ENCODE results near the gene WFIKKN1.

Gene WFIKKN1

DNA sequence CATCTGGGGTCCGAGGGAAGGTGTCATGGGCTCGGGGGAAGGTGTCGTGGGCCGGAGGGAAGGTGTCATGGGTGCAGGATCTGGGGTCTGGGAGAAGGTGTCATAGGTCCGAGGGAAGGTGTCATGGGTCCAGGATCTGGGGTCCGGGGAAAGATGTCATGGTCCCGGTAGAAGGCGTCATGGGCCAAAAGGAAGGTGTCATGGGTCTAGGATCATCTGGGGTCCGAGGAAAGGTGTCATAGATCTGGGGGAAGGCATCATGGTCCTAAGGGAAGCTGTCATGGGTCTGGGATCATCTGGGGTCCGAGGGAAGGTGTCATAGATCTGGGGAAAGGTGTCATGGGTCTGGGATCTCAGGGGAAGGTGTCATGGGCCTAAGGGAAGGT lies 40.0 kb upstream of the WFIKKN1 start:
- Histone ChIP-seq H3K4me3 (ENCODE audit: low read depth, low read length, poor library complexity, severe bottlenecking) (peak overlapping the region; percentile 88), H2AFZ (ENCODE audit: low read length) (no peak overlapping the region), H3K27me3 (ENCODE audit: insufficient read depth, low read length) (no peaks in the 10 kb centered on the region), H3K4me2 (ENCODE audit: low read length) (peak overlapping the region; percentile 97), H3K9me2 (ENCODE audit: low read depth, low read length) (no peaks in the 10 kb centered on the region), H3K9me3 (ENCODE audit: low read length) (no peaks in the 10 kb centered on the region), H4K20me1 (ENCODE audit: insufficient read depth, low read length) (no peaks in the 10 kb centered on the region), H3F3A (ENCODE audit: insufficient read depth, low read length) (no peaks in the 10 kb centered on the region), H3K4me1 (ENCODE audit: insufficient read depth, low read length, severe bottlenecking) (peaks cover 37% of the 10 kb centered on the region), H3K36me3 (ENCODE audit: insufficient read depth, low read length) (no peaks in the 10 kb centered on the region), H3K79me2 (ENCODE audit: insufficient read depth, low read length) (no peaks in the 10 kb centered on the region), H3K9ac (ENCODE audit: low read length) (peak overlapping the region; percentile 87), H3K27ac (ENCODE audit: low read depth, low read length, poor library complexity, severe bottlenecking) (no peak overlapping the region)
- TF ChIP-seq EZH2 (IDR thresholded peaks at IDR 0.05; ENCODE audit: borderline replicate concordance, low read length), result no peak
- TF ChIP-seq, protein P1, sequence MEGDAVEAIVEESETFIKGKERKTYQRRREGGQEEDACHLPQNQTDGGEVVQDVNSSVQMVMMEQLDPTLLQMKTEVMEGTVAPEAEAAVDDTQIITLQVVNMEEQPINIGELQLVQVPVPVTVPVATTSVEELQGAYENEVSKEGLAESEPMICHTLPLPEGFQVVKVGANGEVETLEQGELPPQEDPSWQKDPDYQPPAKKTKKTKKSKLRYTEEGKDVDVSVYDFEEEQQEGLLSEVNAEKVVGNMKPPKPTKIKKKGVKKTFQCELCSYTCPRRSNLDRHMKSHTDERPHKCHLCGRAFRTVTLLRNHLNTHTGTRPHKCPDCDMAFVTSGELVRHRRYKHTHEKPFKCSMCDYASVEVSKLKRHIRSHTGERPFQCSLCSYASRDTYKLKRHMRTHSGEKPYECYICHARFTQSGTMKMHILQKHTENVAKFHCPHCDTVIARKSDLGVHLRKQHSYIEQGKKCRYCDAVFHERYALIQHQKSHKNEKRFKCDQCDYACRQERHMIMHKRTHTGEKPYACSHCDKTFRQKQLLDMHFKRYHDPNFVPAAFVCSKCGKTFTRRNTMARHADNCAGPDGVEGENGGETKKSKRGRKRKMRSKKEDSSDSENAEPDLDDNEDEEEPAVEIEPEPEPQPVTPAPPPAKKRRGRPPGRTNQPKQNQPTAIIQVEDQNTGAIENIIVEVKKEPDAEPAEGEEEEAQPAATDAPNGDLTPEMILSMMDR (IDR thresholded peaks at IDR 0.05; ENCODE audit: low read length), result no peak

DNA sequence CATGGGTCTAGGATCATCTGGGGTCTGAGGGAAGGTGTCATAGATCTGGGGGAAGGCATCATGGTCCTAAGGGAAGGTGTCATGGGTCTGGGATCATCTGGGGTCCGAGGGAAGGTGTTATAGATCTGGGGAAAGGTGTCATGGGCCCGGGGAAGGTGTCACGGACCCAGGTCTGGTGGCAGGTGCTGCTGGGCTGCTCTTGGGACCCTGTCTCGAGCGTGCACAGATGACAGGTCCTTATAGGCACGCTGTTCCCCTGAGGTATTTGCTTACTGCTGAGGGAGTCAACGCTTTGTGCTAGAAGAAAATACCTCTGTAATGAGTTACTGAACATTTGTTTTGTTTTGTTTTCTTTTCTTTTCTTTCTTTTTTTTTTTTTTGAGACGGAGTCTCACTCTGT lies 39.6 kb upstream of the WFIKKN1 start:
- no peaks in the 10 kb centered on the region for H3F3A ChIP-seq (ENCODE audit: insufficient read depth, low read length)
- no peak overlapping the region for H2AFZ ChIP-seq (ENCODE audit: low read length)
- H3K9me3 ChIP-seq (ENCODE audit: low read length), result no peaks in the 10 kb centered on the region
- no peaks in the 10 kb centered on the region for H3K9me2 ChIP-seq (ENCODE audit: low read depth, low read length)
- no peaks in the 10 kb centered on the region for H3K36me3 ChIP-seq (ENCODE audit: insufficient read depth, low read length)
- peak overlapping the region; percentile 88 for H3K4me3 ChIP-seq (ENCODE audit: low read depth, low read length, poor library complexity, severe bottlenecking)
- no peak overlapping the region for H3K27ac ChIP-seq (ENCODE audit: low read depth, low read length, poor library complexity, severe bottlenecking)
- peak overlapping the region; percentile 87; the same call in 1 of the 2 replicates for H3K9ac ChIP-seq (ENCODE audit: low read length)
- H3K4me2 ChIP-seq (ENCODE audit: low read length), result peak overlapping the region; percentile 97
- no peaks in the 10 kb centered on the region for H4K20me1 ChIP-seq (ENCODE audit: insufficient read depth, low read length)
- TF ChIP-seq EZH2 (IDR thresholded peaks at IDR 0.05; ENCODE audit: borderline replicate concordance, low read length), result no peak
- TF ChIP-seq, protein P1 (IDR thresholded peaks at IDR 0.05; ENCODE audit: low read length), result no peak
- no peaks in the 10 kb centered on the region for H3K79me2 ChIP-seq (ENCODE audit: insufficient read depth, low read length)
- no peaks in the 10 kb centered on the region for H3K27me3 ChIP-seq (ENCODE audit: insufficient read depth, low read length)
- H3K4me1 ChIP-seq (ENCODE audit: insufficient read depth, low read length, severe bottlenecking), result peaks cover 37% of the 10 kb centered on the region

DNA sequence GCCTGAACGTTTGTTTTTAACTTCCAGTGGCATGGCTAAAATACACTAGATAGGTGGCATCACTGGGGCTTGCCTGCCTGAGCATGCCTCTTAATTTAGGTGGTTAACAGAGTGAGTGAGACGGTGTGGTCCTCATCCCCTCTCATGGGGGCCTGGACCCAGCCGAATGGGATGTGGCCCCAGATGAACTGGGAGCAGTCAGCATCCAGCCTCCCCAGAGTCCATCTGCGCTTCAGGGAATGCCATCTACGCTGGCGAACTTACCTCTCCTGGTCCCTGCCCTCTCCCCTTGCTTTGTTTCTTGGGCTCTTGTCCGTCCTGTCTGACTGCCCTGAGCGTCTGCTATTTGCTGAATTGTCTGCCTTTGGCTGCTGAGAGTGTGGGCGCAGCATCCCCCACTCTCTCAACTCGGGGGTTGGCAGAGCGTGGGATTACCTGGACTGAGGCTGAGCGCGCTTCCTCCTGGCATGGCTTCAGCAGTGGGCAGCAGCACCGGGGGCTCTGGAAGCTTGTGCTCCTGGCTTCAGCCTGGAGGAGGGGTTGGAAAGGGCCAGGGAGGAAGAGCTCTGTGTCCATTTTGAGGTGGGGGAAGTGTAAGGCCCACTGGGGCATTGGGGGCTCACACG lies 38.8 kb upstream of the WFIKKN1 start:
- Histone ChIP-seq H3K27me3 (ENCODE audit: insufficient read depth, low read length) (no peaks in the 10 kb centered on the region), H3K27ac (ENCODE audit: low read depth, low read length, poor library complexity, severe bottlenecking) (no peak overlapping the region), H3K4me1 (ENCODE audit: insufficient read depth, low read length, severe bottlenecking) (peaks cover 37% of the 10 kb centered on the region), H3K9ac (ENCODE audit: low read length) (no peak overlapping the region; the same call in 1 of the 2 replicates), H2AFZ (ENCODE audit: low read length) (no peak overlapping the region), H3K4me3 (ENCODE audit: low read depth, low read length, poor library complexity, severe bottlenecking) (no peak overlapping the region), H3K36me3 (ENCODE audit: insufficient read depth, low read length) (no peaks in the 10 kb centered on the region), H3K4me2 (ENCODE audit: low read length) (no peak overlapping the region), H3K9me2 (ENCODE audit: low read depth, low read length) (no peaks in the 10 kb centered on the region), H3K79me2 (ENCODE audit: insufficient read depth, low read length) (no peaks in the 10 kb centered on the region), H3F3A (ENCODE audit: insufficient read depth, low read length) (no peaks in the 10 kb centered on the region), H4K20me1 (ENCODE audit: insufficient read depth, low read length) (no peaks in the 10 kb centered on the region), H3K9me3 (ENCODE audit: low read length) (no peaks in the 10 kb centered on the region)
- TF ChIP-seq EZH2 (IDR thresholded peaks at IDR 0.05; ENCODE audit: borderline replicate concordance, low read length), result no peak
